Gastroesophageal sphincter (tissue), 4 donors: ENCODE measurements around the gene SIMC1. TPM values are rescaled to one million over a fixed set of nuclear protein-coding genes. Genes with fewer than 3 reads are reported as not detected.
"Not testable (repeated sequence)": the region's sequence is repeated elsewhere in the genome, so short reads cannot be mapped to it uniquely, and the experiment has no call there.

Source experiments
- ATAC-seq: fragments of 150-250 bp; one replicate; pipeline ENCODE4 v1.9.1; 2016; ENCODE audit warnings: mild to moderate bottlenecking, moderate library complexity
- H3K27ac ChIP-seq, 4 donors: fragments of 200-600 bp; sonication (generic) in 3 of 4; 1 replicate in 3 of 4; 2 replicates in 1 of 4; pipeline ENCODE4 v1.5.1; 2016 to 2019
- H3K27me3 ChIP-seq: fragments of 200-600 bp; sonication (generic); one replicate; pipeline ENCODE4 v1.5.1; 2019
- H3K36me3 ChIP-seq, 2 donors: fragments of 200-600 bp; sonication (generic); one replicate each; pipeline ENCODE4 v1.5.1; 2019; ENCODE audit warnings: control low read depth in 1 of 2
- H3K4me1 ChIP-seq, 3 donors: fragments of 200-600 bp; sonication (generic); 1 replicate in 2 of 3; 2 replicates in 1 of 3; pipeline ENCODE4 v1.5.1; 2016 to 2019; ENCODE audit warnings: control low read depth in 2 of 3
- H3K4me3 ChIP-seq, 2 donors: fragments of 200-600 bp; sonication (generic); one replicate each; pipeline ENCODE4 v1.5.1; 2019; ENCODE audit warnings: mild to moderate bottlenecking in 1 of 2, moderate library complexity in 1 of 2
- H3K9me3 ChIP-seq, 3 donors: fragments of 200-600 bp; sonication (generic); one replicate each; pipeline ENCODE4 v1.5.1; 2017 to 2019; ENCODE audit warnings: control low read depth in 2 of 3
- CTCF ChIP-seq, 4 experiments: fragments of 200-600 bp in 2 of 4; fragments of 450-650 bp in 2 of 4; sonication (generic) in 1 of 4; IDR thresholded peaks; one replicate each; pipeline ENCODE4 v1.5.1; 2017 to 2019; ENCODE audit warnings: antibody characterized with exemption in 4 of 4, mild to moderate bottlenecking in 2 of 4, moderate library complexity in 2 of 4
- EP300 ChIP-seq: sonication (generic); formaldehyde crosslinking; IDR thresholded peaks from one replicate; pipeline ENCODE4 v1.6.1; 2017; ENCODE audit warnings: antibody characterized with exemption, mild to moderate bottlenecking
- POLR2A ChIP-seq, 2 donors: fragments of 450-650 bp; IDR thresholded peaks; one replicate each; pipeline ENCODE4 v1.6.1; 2017; ENCODE audit warnings: antibody characterized with exemption in 2 of 2, mild to moderate bottlenecking in 2 of 2, moderate library complexity in 1 of 2
- POLR2AphosphoS5 ChIP-seq: sonication (generic); formaldehyde crosslinking; IDR thresholded peaks from one replicate; pipeline ENCODE4 v1.6.1; 2017; ENCODE audit warnings: antibody characterized with exemption
- WGBS, 2 donors: methylation state at CpG; one replicate each; pipeline ENCODE4 v1.1.5; 2018; ENCODE audit warnings: low coverage in 1 of 2; 5-methylcytosine and 5-hydroxymethylcytosine counted together
- total RNA-seq, 4 donors: library from RNA; depleted of rRNA; stranded (reverse); fragments of >200 nt; gene quantifications; one replicate each; pipeline ENCODE4 v1.1.0, GENCODE V29; 2016

SIMC1 gene
- total RNA-seq, result 10 to 100 TPM; 11.2 to 84.5 (median 32.7) TPM

GRCh38 chr5:176237971-176238644, at the start of gene SIMC1:
TSS of gene SIMC1 (plus strand) at chr5:176238424. CDS start at chr5:176238509, 85 bp downstream.
- not testable (repeated sequence) for H3K27me3 ChIP-seq, H3K4me1 ChIP-seq, H3K9me3 ChIP-seq, H3K36me3 ChIP-seq
- Histone ChIP-seq H3K27ac (peak within 1 kb of the TSS in 2 of 4 donors; percentile 68 to 69), H3K4me3 (peak within 1 kb of the TSS; percentile 58 to 97)
- no CpG with 5 or more reads among the region's 81 CpGs for WGBS, 2 donors
- ATAC-seq, result peak; percentile 73

GRCh38 chr5:176188506-176189193, 49.6 kb upstream of the SIMC1 start:
- no peaks in the 10 kb centered on the region for H3K36me3 ChIP-seq
- no peaks in the 10 kb centered on the region for H3K9me3 ChIP-seq
- no peak overlapping the region for H3K27ac ChIP-seq
- H3K27me3 ChIP-seq, result peaks cover 32% of the 10 kb centered on the region
- no peaks in the 10 kb centered on the region for H3K4me1 ChIP-seq
- 79 to 81% methylated on average over 6 to 7 of the region's 11 CpGs for WGBS, 2 donors
- ATAC-seq, result no peak
- TF ChIP-seq POLR2AphosphoS5 (no peak), POLR2A (IDR thresholded peaks at IDR 0.05) (no peak), CTCF (IDR thresholded peaks at IDR 0.05) (no peak), EP300 (no peak)
- H3K4me3 ChIP-seq, result no peak overlapping the region

- peaks cover 41% of the 10 kb centered on the region for H3K27me3 ChIP-seq
- no peak overlapping the region for H3K27ac ChIP-seq
- 82 to 90% methylated on average over 2 to 7 of the region's 7 CpGs for WGBS, 2 donors
- ATAC-seq, result no peak
- H3K9me3 ChIP-seq, result no peaks in the 10 kb centered on the region
- H3K4me3 ChIP-seq, result no peak overlapping the region
- TF ChIP-seq POLR2AphosphoS5 (no peak), CTCF (IDR thresholded peaks at IDR 0.05) (no peak), EP300 (no peak), POLR2A (IDR thresholded peaks at IDR 0.05) (no peak)
- H3K4me1 ChIP-seq, result peaks cover 0 to 4% (median 0%) of the 10 kb centered on the region in 3 donors
- no peaks in the 10 kb centered on the region for H3K36me3 ChIP-seq
These were observed 48.4 kb upstream of the SIMC1 start for GRCh38 chr5:176189857-176190256.

- Histone ChIP-seq H3K4me3 (no peak overlapping the region), H3K9me3 (no peaks in the 10 kb centered on the region), H3K27me3 (peaks cover 49% of the 10 kb centered on the region), H3K27ac (no peak overlapping the region), H3K4me1 (peaks cover 0 to 4% (median 0%) of the 10 kb centered on the region in 3 donors), H3K36me3 (no peaks in the 10 kb centered on the region)
- ATAC-seq, result no peak
- WGBS, 2 donors, result 40 to 95% methylated on average over 4 of the region's 28 CpGs
- TF ChIP-seq POLR2A (IDR thresholded peaks at IDR 0.05), result no peak
- TF ChIP-seq EP300, result no peak
- no peak for TF ChIP-seq CTCF (IDR thresholded peaks at IDR 0.05)
- no peak for TF ChIP-seq POLR2AphosphoS5
These were observed 47.1 kb upstream of the SIMC1 start for GRCh38 chr5:176190886-176191755.

GRCh38 chr5:176192094-176192721, 46.0 kb upstream of the SIMC1 start:
- H3K4me1 ChIP-seq, result peaks cover 0 to 4% (median 0%) of the 10 kb centered on the region in 3 donors
- no peak overlapping the region for H3K27ac ChIP-seq
- WGBS, 2 donors, result no CpG with 5 or more reads among the region's 13 CpGs
- H3K4me3 ChIP-seq, result no peak overlapping the region
- no peaks in the 10 kb centered on the region for H3K36me3 ChIP-seq
- no peak for ATAC-seq
- TF ChIP-seq CTCF (IDR thresholded peaks at IDR 0.05), result no peak
- H3K9me3 ChIP-seq, result no peaks in the 10 kb centered on the region
- peaks cover 54% of the 10 kb centered on the region for H3K27me3 ChIP-seq

GRCh38 chr5:176192722-176193117, 45.5 kb upstream of the SIMC1 start:
- H3K36me3 ChIP-seq, H3K4me3 ChIP-seq, ATAC-seq, H3K27ac ChIP-seq, H3K4me1 ChIP-seq, H3K9me3 ChIP-seq: not testable (repeated sequence)
- WGBS, 2 donors, result no CpG with 5 or more reads among the region's 5 CpGs
- peaks cover 58% of the 10 kb centered on the region for H3K27me3 ChIP-seq

- not testable (repeated sequence) for H3K4me3 ChIP-seq, H3K36me3 ChIP-seq, H3K27ac ChIP-seq, H3K9me3 ChIP-seq, H3K4me1 ChIP-seq, ATAC-seq
- WGBS, 2 donors, result no CpG with 5 or more reads among the region's 17 CpGs
- H3K27me3 ChIP-seq, result peaks cover 62% of the 10 kb centered on the region
These were observed 44.6 kb upstream of the SIMC1 start for GRCh38 chr5:176193636-176194035.
